ENCODE data around the gene HINT1. TPM values are rescaled to one million over a fixed set of nuclear protein-coding genes. Genes with fewer than 3 reads are reported as not detected.

Gene HINT1
- 113 TPM for total RNA-seq (2013)
- polyA plus RNA-seq (100 to 1,000 TPM; 148 to 223 (median 191) TPM), polyA minus RNA-seq (38.0 and 59.9 TPM in 2 replicates), total RNA-seq (20.6 to 78.6 (median 59.2) reads per million in 11 experiments)

DNA sequence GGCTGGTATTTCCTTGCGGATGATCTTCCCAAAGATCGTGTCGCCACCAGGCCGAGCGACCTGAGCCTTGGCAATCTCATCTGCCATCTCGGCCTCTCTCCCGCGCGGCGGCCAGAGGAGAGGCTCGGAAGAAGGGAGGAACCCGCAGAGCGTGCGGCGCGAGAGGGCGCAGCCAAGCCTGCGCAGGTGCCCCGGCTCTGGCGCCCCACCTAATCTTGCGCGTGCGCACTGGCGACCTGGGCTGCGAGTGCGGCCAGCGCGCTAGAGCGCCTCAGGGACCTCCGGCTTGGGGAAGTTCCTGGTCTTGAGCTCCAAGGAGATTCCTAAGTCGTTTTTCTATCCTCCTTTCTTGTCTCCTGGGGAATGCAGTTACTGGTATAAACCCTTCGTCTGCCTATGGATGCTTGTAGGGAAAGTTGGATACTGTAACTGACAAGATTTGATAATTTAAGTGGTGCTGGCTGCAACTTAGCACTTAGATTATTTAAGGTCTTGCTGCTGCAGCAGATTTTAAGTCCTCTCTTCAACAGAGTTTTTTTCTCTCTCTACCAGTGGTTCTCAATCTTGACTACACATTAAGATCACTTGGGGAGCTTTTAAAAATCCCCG, at the start of gene HINT1:
HINT1 (minus strand) TSS at position 138 of the 609 bp plus-strand sequence; CDS start at position 87, 51 bp downstream.
- peak within 1 kb of the TSS; percentile 95 for H2AFZ ChIP-seq (ENCODE audit: insufficient read depth, low read depth, low read length, poor library complexity, severe bottlenecking)
- 0% methylated on average over 29 of the region's 33 CpGs for WGBS (ENCODE audit: insufficient coverage)
- peak within 1 kb of the TSS; percentile 89 to 95 (median 94) for H3K27ac Mint-ChIP-seq
- H3K36me3 Mint-ChIP-seq, result peaks cover 17 to 21% of the 10 kb centered on the region in 2 donors
- peak within 1 kb of the TSS; percentile 94 to 95 for H3K4me3 Mint-ChIP-seq
- peaks cover 7% of the 10 kb centered on the region for H4K20me1 ChIP-seq (ENCODE audit: insufficient read depth, low read length)
- peak within 1 kb of the TSS; percentile 75 for H3K9ac ChIP-seq (ENCODE audit: insufficient read depth, low read length, poor library complexity, severe bottlenecking)
- H3K79me2 ChIP-seq (ENCODE audit: insufficient read depth, low read length), result peaks cover 45% of the 10 kb centered on the region
- H3K4me1 Mint-ChIP-seq, result peaks cover 26% of the 10 kb centered on the region
- H3K27ac ChIP-seq (ENCODE audit: low read depth in 1 of 2, low read length in 2 of 2), result peak within 1 kb of the TSS; percentile 93 to 97
- DNase-seq, result peak; percentile 79 to 87 (median 85)
- peaks cover 23 to 24% of the 10 kb centered on the region in 2 donors for H3K36me3 ChIP-seq (replicated peaks in 1 of 2; ENCODE audit: control insufficient read depth in 1 of 2, insufficient read depth in 2 of 2, low read length in 2 of 2)
- peaks cover 0 to 4% (median 0%) of the 10 kb centered on the region in 3 donors for H3K27me3 Mint-ChIP-seq (ENCODE audit: low read depth in 3 of 3)
- no peak for TF ChIP-seq CTCF (IDR thresholded peaks at IDR 0.05)
- no peaks in the 10 kb centered on the region for H3K27me3 ChIP-seq (ENCODE audit: control insufficient read depth in 2 of 2, insufficient read depth in 2 of 2, low read length in 2 of 2)
- H3K4me2 ChIP-seq (replicated peaks; ENCODE audit: extremely low read depth, low read length, poor library complexity, severe bottlenecking), result peak within 1 kb of the TSS; percentile 90
- H3K4me1 ChIP-seq (ENCODE audit: control insufficient read depth in 1 of 2, insufficient read depth in 2 of 2, low read length in 2 of 2), result peaks cover 24 to 33% of the 10 kb centered on the region in 2 donors
- peak within 1 kb of the TSS; percentile 60 to 93 (median 84) for H3K4me3 ChIP-seq (replicated peaks in 1 of 3; ENCODE audit: low read depth in 2 of 3, low read length in 3 of 3)
- intact Hi-C loops (cut with micrococcal nuclease), result loop anchor here in 1 of 2 donors (10.0 kb wide), 1 partner anchor 90 kb away; no protein-coding TSS in a partner anchor
- no peaks in the 10 kb centered on the region for H3K9me3 Mint-ChIP-seq
- H3K9me3 ChIP-seq (replicated peaks in 1 of 2; ENCODE audit: control insufficient read depth in 1 of 2, insufficient read depth in 1 of 2, low read length in 2 of 2), result no peaks in the 10 kb centered on the region

DNA sequence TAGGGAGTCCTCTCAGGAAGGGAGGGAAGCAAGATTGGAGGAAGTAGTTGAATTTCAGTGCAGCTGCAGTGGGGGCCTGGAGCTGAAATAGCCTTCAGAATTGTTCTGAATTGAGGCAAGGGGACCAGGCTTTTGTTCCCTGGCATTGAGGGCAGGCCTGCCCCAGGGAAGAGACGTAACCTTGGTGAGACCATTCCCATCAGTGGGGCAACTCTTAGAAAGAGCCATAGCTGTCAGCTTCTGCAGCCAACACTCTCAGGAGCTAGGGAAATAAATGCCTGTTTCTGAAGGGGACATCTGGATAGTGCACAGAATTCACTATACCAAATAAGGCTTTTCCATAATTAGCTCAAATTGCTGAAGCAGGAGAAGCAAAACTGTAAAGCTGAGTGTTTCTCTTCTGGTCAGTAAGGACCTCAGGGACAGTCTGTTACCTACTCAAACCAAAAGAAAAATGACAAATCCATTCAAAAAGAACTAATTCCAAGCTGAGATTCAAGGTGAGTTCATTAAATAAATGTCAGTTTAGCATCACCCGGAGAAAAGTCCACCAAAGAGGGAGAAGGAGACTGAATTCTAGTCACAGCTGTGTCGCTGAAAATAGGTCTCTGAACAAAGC, 49.7 kb upstream of the HINT1 start:
- intact Hi-C loops (cut with micrococcal nuclease), result loop anchor here (5.0 kb wide), 1 partner anchor 38 kb away; no protein-coding TSS in a partner anchor
- Histone ChIP-seq H3K4me2 (replicated peaks; ENCODE audit: extremely low read depth, low read length, poor library complexity, severe bottlenecking) (no peak overlapping the region), H3K36me3 (replicated peaks in 1 of 2; ENCODE audit: control insufficient read depth in 1 of 2, insufficient read depth in 2 of 2, low read length in 2 of 2) (no peaks in the 10 kb centered on the region), H3K79me2 (ENCODE audit: insufficient read depth, low read length) (peaks cover 6% of the 10 kb centered on the region), H3K9ac (ENCODE audit: insufficient read depth, low read length, poor library complexity, severe bottlenecking) (no peak overlapping the region), H3K9me3 (replicated peaks in 1 of 2; ENCODE audit: control insufficient read depth in 1 of 2, insufficient read depth in 1 of 2, low read length in 2 of 2) (no peaks in the 10 kb centered on the region), H3K27ac (ENCODE audit: low read depth in 1 of 2, low read length in 2 of 2) (peak overlapping the region in 1 of 2 donors; percentile 43), H3K27me3 (ENCODE audit: control insufficient read depth in 2 of 2, insufficient read depth in 2 of 2, low read length in 2 of 2) (no peaks in the 10 kb centered on the region), H2AFZ (ENCODE audit: insufficient read depth, low read depth, low read length, poor library complexity, severe bottlenecking) (peak overlapping the region; percentile 42), H3K4me3 (replicated peaks in 1 of 3; ENCODE audit: low read depth in 2 of 3, low read length in 3 of 3) (no peak overlapping the region), H4K20me1 (ENCODE audit: insufficient read depth, low read length) (no peaks in the 10 kb centered on the region), H3K4me1 (ENCODE audit: control insufficient read depth in 1 of 2, insufficient read depth in 2 of 2, low read length in 2 of 2) (peaks cover 41% of the 10 kb centered on the region in 2 donors)
- Mint-ChIP-seq H3K4me3 (no peak overlapping the region), H3K4me1 (peaks cover 44% of the 10 kb centered on the region), H3K27me3 (ENCODE audit: low read depth in 3 of 3) (no peaks in the 10 kb centered on the region), H3K36me3 (peaks cover 0 to 2% of the 10 kb centered on the region in 2 donors), H3K9me3 (peaks cover 0 to 3% (median 0%) of the 10 kb centered on the region in 7 donors), H3K27ac (peak overlapping the region in 2 of 7 donors; percentile 1 to 46)
- TF ChIP-seq CTCF (IDR thresholded peaks at IDR 0.05), result no peak
- WGBS (ENCODE audit: insufficient coverage), result 86% methylated on average over 3 of the region's 3 CpGs
- no peak for DNase-seq

Data from CD14-positive monocyte (primary cell).